22Rv1 (cell line): ENCODE measurements around the gene NADSYN1.

ENCODE experiments used
- ZFX ChIP-seq: fragments of 450-650 bp; IDR thresholded peaks from 2 replicates; pipeline ENCODE4 v1.6.1; 2017; ENCODE audit warnings: antibody characterized with exemption, borderline replicate concordance
- TF ChIP-seq, protein P1 (sequence below): fragments of 450-650 bp; IDR thresholded peaks from 2 replicates; pipeline ENCODE4 v1.5.1; 2017; ENCODE audit warnings: mild to moderate bottlenecking

DNA sequence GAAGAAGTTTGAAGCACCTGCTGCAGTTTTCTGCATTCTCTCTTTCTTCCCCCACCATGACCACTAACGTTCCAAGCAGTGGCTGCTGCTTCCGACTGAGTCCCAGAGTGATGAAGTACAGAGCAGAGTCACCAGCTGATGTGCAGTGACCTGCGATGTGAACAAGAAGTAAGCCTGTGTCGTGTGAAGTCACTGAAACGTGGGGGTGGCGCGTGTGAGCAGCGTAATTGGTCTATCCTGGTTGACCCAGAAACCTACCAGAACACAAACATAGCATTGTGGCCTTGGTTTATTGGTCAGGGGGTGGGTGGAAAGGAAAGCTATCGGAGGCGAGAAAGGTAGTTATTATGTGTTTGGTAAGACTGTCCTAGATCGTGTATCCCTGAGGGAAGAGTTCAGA lies 77.6 kb downstream of the NADSYN1 start:
- TF ChIP-seq, protein P1, sequence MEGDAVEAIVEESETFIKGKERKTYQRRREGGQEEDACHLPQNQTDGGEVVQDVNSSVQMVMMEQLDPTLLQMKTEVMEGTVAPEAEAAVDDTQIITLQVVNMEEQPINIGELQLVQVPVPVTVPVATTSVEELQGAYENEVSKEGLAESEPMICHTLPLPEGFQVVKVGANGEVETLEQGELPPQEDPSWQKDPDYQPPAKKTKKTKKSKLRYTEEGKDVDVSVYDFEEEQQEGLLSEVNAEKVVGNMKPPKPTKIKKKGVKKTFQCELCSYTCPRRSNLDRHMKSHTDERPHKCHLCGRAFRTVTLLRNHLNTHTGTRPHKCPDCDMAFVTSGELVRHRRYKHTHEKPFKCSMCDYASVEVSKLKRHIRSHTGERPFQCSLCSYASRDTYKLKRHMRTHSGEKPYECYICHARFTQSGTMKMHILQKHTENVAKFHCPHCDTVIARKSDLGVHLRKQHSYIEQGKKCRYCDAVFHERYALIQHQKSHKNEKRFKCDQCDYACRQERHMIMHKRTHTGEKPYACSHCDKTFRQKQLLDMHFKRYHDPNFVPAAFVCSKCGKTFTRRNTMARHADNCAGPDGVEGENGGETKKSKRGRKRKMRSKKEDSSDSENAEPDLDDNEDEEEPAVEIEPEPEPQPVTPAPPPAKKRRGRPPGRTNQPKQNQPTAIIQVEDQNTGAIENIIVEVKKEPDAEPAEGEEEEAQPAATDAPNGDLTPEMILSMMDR: no peak
- TF ChIP-seq ZFX: no peak
